ENCODE results near the gene FRMD4A.

DNA sequence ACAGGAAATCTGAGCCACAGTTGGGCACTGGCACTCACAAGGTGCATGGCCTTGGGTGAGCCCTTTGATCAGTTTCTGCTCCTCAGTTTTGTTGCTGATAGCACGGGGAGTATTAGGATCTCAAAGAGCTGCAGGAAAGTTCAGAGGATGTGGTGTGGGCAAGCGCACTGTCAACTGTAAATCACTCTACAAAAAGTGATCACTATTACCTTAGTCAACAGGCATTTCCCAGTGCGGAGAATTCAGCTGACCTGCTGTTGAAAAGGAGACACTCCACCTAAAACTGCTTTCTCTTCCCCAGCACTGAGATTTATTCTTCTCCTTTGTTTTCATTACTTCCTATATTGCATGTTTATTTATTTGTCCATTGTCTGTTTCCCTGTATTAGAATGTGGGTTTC is 412.9 kb downstream of the FRMD4A start:
- TF ChIP-seq CTCF (IDR thresholded peaks at IDR 0.05) (no peak), POLR2A (IDR thresholded peaks at IDR 0.05) (no peak)

Measured in uterus (tissue), 2 donors.